ENCODE results near the gene ELMO1. TPM values are rescaled to one million over a fixed set of nuclear protein-coding genes. Genes with fewer than 3 reads are reported as not detected.

ELMO1 gene
- total and polyA plus RNA-seq, 2 of the 13 experiments (the other 11 are each of a cell fraction or from before 2014, with no cell fraction given): 0.11 to 0.17 TPM

DNA sequence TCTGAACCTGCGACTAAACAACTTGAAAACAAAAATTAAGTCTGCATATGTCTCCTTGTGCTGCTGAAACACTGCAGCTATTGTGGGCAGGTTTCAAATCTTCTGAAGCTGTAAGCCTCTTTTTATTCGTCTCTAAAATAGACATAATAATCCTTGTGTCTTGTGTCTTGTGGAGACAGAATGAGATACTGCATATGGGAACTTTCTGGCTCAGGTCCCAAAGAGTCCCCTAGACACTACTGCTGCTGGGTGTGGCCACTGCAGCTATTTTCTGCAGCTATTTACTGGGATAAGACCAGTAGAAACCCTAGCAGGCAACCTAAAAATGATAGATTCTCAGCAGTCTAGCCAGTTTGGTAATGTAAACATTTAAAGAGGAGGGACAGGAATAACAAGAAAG lies 252.0 kb downstream of the ELMO1 start:
- Histone ChIP-seq H3K79me2 (ENCODE audit: insufficient read depth, low read length) (no peaks in the 10 kb centered on the region), H4K20me1 (ENCODE audit: insufficient read depth, low read length) (no peaks in the 10 kb centered on the region), H3K27ac (ENCODE audit: extremely low read length, insufficient read depth, low read length) (no peak overlapping the region), H2AFZ (ENCODE audit: low read length) (no peak overlapping the region), H3K4me3 (replicated peaks in 1 of 3; ENCODE audit: insufficient read depth in 1 of 3, low read depth in 2 of 3, low read length in 3 of 3) (no peak overlapping the region), H3K9ac (ENCODE audit: insufficient read depth, low read depth, low read length) (no peak overlapping the region), H3K27me3 (ENCODE audit: control insufficient read depth in 1 of 2, insufficient read depth in 2 of 2, low read length in 2 of 2) (no peaks in the 10 kb centered on the region), H3K9me3 (ENCODE audit: low read length) (no peaks in the 10 kb centered on the region), H3K36me3 (replicated peaks in 1 of 2; ENCODE audit: control insufficient read depth in 1 of 2, insufficient read depth in 2 of 2, low read length in 2 of 2) (no peaks in the 10 kb centered on the region), H3K4me2 (ENCODE audit: low read depth, low read length) (no peak overlapping the region), H3K4me1 (ENCODE audit: insufficient read depth, low read length) (peaks cover 60% of the 10 kb centered on the region)
- ATAC-seq (no peak), DNase-seq (ENCODE audit: low spot score) (no peak), FAIRE-seq (no peak)
- ChIA-PET POLR2A (no interaction called here), CTCF (ENCODE audit: low intra/inter-chr PET ratio, low total read pairs) (no interaction called here)
- 96% methylated on average over 2 of the region's 2 CpGs for WGBS (ENCODE audit: low lambda C conversion rate)
- in situ Hi-C loops (cut with HindIII; ENCODE audit: extremely low pct_ligation_motif_present, low pct_unique_long_range_greater_than_20kb) (loop anchor here (25.0 kb wide), 1 partner anchor 534 kb away; no protein-coding TSS in a partner anchor), intact Hi-C loops (cut with micrococcal nuclease; ENCODE audit: unreplicated experiment) (no loop called here)
- no TSS peak for BruUV-seq (replicated peaks)
- TF ChIP-seq, protein P1, sequence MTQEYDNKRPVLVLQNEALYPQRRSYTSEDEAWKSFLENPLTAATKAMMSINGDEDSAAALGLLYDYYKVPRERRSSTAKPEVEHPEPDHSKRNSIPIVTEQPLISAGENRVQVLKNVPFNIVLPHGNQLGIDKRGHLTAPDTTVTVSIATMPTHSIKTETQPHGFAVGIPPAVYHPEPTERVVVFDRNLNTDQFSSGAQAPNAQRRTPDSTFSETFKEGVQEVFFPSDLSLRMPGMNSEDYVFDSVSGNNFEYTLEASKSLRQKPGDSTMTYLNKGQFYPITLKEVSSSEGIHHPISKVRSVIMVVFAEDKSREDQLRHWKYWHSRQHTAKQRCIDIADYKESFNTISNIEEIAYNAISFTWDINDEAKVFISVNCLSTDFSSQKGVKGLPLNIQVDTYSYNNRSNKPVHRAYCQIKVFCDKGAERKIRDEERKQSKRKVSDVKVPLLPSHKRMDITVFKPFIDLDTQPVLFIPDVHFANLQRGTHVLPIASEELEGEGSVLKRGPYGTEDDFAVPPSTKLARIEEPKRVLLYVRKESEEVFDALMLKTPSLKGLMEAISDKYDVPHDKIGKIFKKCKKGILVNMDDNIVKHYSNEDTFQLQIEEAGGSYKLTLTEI (CRISPR knock-in tag; conservative IDR thresholded peaks at IDR 0.05): no peak
- TF ChIP-seq, protein P2, sequence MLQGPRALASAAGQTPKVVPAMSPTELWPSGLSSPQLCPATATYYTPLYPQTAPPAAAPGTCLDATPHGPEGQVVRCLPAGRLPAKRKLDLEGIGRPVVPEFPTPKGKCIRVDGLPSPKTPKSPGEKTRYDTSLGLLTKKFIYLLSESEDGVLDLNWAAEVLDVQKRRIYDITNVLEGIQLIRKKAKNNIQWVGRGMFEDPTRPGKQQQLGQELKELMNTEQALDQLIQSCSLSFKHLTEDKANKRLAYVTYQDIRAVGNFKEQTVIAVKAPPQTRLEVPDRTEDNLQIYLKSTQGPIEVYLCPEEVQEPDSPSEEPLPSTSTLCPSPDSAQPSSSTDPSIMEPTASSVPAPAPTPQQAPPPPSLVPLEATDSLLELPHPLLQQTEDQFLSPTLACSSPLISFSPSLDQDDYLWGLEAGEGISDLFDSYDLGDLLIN (CRISPR knock-in tag; IDR thresholded peaks at IDR 0.05; ENCODE audit: borderline replicate concordance): no peak
- TF ChIP-seq ATRX (CRISPR knock-in tag; IDR thresholded peaks at IDR 0.05; ENCODE audit: borderline replicate concordance) (no peak), SSRP1 (CRISPR knock-in tag; IDR thresholded peaks at IDR 0.05) (no peak), TBL1XR1 (IDR thresholded peaks at IDR 0.05; ENCODE audit: borderline replicate concordance, low read length, partially characterized antibody) (no peak), ZFP82 (CRISPR knock-in tag; IDR thresholded peaks at IDR 0.05; ENCODE audit: borderline replicate concordance) (no peak), ZNF772 (CRISPR knock-in tag; IDR thresholded peaks at IDR 0.05) (no peak), ATF7 (IDR thresholded peaks at IDR 0.05) (no peak), ATF7 (CRISPR knock-in tag; IDR thresholded peaks at IDR 0.05) (no peak), ARNTL (CRISPR knock-in tag; IDR thresholded peaks at IDR 0.05) (no peak), ZBTB1 (CRISPR knock-in tag; IDR thresholded peaks at IDR 0.05; ENCODE audit: borderline replicate concordance) (no peak), ZNF382 (CRISPR knock-in tag; IDR thresholded peaks at IDR 0.05; ENCODE audit: borderline replicate concordance) (no peak), SMAD1 (CRISPR knock-in tag; IDR thresholded peaks at IDR 0.05; ENCODE audit: borderline replicate concordance, low read depth) (no peak), ZBTB7B (CRISPR knock-in tag; IDR thresholded peaks at IDR 0.05) (no peak)
- TF ChIP-seq, protein P3, sequence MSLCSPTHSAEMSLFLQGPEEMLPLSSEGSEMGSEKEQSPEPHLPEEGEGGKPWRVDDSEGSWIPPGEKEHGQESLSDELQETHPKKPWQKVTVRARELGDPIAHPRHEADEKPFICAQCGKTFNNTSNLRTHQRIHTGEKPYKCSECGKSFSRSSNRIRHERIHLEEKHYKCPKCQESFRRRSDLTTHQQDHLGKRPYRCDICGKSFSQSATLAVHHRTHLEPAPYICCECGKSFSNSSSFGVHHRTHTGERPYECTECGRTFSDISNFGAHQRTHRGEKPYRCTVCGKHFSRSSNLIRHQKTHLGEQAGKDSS (CRISPR knock-in tag; IDR thresholded peaks at IDR 0.05; ENCODE audit: borderline replicate concordance, low read depth): no peak
- TF ChIP-seq, protein P4, sequence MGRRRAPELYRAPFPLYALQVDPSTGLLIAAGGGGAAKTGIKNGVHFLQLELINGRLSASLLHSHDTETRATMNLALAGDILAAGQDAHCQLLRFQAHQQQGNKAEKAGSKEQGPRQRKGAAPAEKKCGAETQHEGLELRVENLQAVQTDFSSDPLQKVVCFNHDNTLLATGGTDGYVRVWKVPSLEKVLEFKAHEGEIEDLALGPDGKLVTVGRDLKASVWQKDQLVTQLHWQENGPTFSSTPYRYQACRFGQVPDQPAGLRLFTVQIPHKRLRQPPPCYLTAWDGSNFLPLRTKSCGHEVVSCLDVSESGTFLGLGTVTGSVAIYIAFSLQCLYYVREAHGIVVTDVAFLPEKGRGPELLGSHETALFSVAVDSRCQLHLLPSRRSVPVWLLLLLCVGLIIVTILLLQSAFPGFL (CRISPR knock-in tag; IDR thresholded peaks at IDR 0.05): no peak

Measured in HepG2 (cell line).